Cerebellar cortex (tissue), 1 donor: ENCODE results near the gene GCLM.
"Not testable (repeated sequence)": the region's sequence is repeated elsewhere in the genome, so short reads cannot be mapped to it uniquely, and the experiment has no call there.

Experiments used
- DNase-seq: peaks from one replicate; pipeline ENCODE4 v3.0.0-alpha.2; 2015; ENCODE audit warnings: low spot score

The GCLM gene

DNA sequence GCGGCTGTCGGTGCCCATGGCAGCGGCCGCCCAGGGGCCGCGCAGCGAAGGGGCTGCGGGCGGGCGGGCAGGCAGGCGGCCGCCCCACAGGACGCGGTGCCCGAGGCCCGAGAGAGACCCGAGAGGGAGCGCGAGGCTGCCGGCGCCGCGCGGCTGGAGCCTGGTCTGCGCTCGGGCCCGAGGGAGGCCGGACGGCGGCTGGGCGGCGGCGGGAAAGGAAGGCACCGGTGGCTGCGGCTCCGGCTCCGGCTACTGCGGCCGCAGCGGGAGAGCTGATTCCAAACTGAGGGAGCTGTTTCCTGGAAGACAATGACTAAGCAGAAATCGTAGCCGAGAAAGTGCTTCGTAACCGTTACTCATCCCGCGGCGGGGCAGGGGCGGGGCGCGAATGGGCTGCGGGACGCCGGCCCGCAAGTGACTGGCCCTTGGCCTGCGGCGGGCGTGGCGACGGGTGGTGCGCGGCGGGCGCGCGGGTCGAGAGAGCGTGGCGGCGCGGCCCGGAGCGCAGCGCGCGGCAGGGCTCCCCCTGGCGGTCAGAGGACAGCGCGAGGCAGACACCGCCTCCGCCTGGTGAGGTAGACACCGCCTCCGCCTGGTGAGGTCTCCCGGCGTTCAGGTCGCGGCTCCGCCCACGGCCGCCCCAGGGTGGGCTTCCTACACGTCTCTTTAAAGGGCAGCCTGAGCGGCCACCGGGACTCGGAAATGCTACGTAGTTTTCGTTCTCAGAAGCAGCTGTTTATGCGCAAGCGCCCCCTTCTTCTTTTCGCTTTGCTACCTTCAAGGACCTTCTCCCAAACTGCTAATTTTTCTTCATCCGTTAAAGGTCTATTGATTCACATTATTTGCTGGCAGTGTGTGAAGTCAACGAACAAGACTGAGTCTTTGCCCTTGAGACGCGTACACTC is at the start of gene GCLM:
GCLM (minus strand) TSS at position 285 of the 905 bp plus-strand sequence; CDS start at position 18, 267 bp downstream.
- peak; percentile 83 for DNase-seq

DNA sequence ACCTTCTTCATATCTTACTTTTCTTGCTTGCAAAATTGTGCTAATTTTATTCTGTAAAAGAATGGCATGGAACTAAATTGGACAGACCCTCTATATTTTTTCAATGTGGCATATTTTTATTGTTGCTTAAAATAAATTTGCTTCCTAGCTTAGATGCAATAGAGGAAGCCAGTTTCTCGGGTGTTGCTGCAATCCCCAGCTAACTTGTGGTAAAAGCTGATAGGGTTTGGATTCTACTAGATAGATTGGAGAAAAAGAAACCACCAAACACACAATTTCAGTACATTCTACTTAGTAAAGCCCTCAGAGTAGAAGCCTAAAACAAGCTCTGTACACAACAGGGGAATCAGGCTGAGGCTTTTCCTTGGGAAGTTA is 49.5 kb upstream of the GCLM start:
- DNase-seq: no peak

DNA sequence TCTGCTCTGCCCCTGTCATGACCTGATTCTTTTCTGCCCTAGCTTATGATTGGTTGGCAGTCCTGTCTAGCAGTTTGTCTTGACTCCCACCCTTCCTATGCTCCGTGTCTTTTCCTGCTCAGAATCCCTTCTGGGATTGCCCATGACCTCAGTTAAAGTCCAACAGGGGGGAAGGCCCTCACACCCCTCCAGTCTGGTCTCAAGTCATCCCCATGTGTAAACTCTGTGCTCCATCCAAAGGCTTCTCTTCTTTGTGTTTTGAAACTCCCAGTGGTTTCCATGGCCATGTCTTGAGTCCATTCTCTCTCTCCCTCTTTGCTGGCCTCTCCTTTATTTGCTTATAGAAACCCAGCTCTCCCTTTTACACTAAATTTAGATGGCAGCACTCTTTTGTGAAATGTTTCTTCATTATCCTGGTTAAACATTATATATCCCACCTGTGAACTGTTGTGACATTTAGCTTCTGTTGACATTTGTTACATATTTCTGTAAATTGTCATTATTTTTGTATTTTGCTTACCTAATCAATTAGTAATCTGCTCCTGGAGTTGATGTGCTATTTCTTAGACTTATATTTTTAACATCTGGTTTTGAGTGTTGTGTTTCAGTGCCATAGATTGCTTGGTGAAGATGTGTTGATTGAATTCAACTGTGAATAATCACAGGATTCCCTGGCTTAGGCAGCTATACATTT is 48.9 kb upstream of the GCLM start:
- DNase-seq: no peak

DNA sequence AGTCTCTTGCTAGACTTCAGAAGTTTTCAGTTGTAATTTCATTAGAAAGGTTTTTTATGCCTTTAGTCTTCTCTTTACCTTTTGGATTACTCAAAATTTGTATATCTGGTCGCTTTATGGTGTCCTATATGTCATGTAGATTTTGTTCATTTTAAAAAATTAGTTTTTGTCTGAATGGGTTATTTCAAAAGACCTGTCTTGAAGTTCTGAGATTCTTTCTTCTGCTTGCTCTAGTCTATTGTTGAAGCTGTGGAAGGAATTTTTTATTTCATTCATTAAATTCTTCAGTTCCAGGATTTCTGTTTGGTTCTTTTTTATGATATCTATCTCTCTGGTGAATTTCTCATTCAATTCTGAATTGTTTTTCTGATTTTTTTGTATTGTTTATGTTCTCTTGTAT is 46.5 kb upstream of the GCLM start:
- DNase-seq: no peak

GRCh38 chr1:93947002-93947686 is 37.9 kb upstream of the GCLM start:
- DNase-seq: not testable (repeated sequence)

DNA sequence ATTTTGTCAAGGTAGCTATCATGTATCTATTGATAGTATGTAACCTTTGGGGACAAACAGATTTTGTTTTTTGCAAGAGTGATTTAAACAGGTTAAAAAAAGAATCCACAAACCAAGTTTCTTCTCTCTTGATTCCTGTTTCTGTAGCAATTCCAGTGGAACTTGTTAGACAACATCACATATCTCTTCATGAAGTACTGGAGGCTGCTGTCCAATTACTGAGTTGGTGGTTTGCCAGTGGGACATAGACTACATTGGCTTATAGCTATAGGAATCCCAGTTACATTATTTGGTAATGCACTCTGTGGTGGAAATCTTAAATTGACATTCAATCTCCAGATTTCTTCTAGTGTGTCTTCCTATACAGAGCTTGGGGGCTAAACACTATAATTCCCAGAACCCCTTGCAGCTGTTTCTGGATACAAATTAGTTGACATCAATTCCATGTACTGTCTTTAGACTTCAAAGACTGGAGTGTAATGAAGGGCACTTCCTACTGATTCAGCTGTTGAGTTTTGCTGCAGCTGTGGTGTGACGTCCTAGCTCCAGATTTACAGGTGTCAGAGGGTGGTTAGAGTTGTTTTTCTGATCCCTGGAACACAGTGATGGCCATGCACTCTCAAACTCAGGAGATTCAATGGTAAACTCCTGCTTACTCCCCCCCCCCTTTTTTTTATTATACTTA is 29.4 kb upstream of the GCLM start:
- DNase-seq: no peak

DNA sequence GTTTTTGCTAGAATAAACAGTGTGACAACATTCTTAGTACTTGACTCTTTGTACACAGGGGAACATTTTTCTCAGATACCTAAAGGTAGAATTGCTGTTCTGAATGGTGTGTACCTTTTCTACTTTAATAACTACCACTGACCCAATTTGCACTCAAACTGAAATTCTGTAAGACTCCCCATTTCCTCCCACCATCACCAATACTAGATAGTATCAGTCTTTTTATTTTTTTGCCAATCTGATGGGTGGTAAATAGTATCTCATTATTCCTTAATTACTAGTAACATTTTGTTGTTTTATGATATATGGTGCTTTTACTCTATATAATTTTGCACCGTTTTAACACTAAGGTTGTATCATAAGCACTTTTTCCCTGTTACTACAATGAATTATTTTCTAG is 28.8 kb upstream of the GCLM start:
- no peak for DNase-seq

DNA sequence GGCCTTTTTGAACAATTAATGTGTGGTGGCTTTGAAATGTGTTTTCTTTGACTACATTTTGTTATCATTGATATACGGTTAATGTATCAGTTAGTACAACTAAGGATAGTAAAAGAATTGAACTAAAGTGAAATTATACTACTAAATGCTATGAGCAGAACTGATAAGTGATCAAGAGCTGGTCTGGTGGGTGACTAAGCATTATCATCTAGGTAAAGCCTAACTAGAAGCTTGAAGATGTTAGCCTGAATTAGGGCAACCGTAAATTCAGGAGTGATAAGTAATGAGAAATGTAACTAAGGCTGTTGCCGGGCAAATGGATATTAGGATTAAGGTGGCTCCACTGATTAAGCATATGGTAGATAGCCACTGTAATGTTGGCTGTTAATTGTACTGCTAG is 16.0 kb upstream of the GCLM start:
- DNase-seq: no peak

- DNase-seq: no peak
These were observed 10.6 kb upstream of the GCLM start for GRCh38 chr1:93919780-93920179.

DNA sequence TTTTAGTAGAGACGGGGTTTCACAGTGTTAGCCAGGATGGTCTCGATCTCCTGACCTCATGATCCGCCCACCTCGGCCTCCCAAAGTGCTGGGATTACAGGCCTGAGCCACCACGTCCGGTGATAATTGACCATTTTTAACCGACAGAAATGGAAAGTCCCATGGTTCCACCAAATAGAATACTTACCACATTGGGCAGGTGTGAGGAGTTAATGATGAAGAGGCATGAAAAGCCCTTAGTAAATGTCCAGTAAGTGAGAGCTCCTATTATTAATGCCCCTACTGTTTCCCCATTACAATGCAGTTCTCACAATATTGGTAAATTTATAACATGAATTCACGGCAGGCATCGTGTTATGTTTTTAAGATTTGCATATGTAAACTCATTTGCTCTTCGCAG is 8.1 kb upstream of the GCLM start:
- DNase-seq: no peak

DNA sequence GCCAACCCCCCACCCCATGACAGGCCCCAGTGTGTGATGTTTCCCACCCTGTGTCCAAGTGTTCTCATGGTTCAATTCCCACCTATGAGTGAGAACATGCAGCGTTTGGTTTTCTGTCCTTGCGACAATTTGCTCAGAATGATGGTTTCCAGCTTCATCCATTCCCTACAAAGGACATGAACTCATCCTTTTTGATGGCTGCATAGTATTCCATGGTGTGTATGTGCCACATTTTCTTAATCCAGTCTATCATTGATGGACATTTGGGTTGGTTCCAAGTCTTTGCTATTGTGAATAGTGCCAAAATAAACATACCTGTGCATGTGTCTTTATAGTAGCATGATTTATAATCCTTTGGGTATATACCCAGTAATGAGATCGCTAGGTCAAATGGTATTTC is 1.6 kb upstream of the GCLM start:
- not testable (repeated sequence) for DNase-seq

DNA sequence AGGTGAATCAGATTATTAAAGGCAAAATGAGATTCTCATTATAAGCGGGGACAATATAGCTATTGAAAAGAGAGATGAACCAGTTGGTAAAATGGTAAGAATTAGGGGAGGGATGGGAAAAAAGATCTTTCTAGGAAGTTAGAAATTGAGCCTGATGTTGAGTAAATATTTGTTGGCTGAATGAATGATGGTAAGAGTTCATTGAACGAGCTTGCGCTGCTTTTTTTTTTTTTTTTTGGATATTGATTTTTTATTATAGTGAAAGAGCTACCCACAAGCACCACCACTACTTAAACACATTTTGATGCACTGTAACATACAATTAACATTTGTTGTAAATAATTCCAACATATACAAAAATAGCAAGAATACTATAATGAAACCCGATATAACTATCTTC is 1.1 kb upstream of the GCLM start:
- no peak for DNase-seq

- peak; percentile 31 for DNase-seq
These were observed 660 bp downstream of the GCLM start for GRCh38 chr1:93908394-93909145.

DNA sequence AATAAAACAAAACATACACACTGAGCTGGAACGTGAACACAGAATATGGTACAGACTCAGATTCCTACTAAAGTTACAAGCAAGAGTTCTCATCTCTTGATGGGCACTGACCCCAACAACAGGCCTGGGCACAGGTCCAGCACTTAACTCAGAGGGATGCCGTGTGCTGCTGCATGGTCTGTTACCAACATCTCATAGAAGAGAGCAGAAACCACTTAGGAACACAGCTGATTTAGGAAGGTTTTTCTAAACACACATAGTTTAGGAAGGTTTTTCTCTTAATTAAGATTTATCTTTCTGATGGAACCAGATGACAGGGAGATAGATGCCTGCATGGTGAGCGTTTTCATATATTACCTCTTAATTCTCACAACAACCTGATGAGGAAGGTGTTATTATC is 1.5 kb downstream of the GCLM start:
- no peak for DNase-seq

- DNase-seq: no peak
These were observed 2.8 kb downstream of the GCLM start for GRCh38 chr1:93906480-93906879.

DNA sequence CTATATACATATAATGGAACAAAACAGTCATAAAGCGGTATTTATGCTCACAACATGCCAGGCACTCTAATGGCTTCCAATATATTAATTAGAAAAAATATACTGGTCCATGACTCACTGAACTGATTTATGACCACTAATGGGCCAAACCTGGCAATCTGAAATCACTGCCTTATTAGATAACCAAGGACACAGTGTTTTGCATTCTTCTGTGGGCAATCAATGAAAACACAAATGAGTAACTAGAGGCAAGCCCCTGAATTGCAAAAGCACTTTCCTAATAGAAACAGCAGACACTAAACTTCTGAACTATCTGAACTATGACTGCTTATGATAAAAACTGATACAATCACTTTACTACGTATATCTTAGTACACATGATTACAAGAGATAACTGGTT is 3.5 kb downstream of the GCLM start:
- DNase-seq: no peak

GRCh38 chr1:93905051-93905450 is 4.2 kb downstream of the GCLM start:
- DNase-seq: no peak

- no peak for DNase-seq
These were observed 5.0 kb downstream of the GCLM start for GRCh38 chr1:93904228-93904627.

GRCh38 chr1:93900723-93901504 is 8.3 kb downstream of the GCLM start:
- DNase-seq: no peak

GRCh38 chr1:93899543-93900207 is 9.6 kb downstream of the GCLM start:
- DNase-seq: no peak
